IMR-90 (cell line): Measurements from ENCODE around the gene OR51S1. TPM values are rescaled to one million over a fixed set of nuclear protein-coding genes. Genes with fewer than 3 reads are reported as not detected.

Source experiments
- ATAC-seq: fragments of 200-7000 bp; cut with Tn5 transposase; 2 replicates; pipeline ENCODE4 v1.9.1; 2020; ENCODE audit warnings: low read depth, mild to moderate bottlenecking, moderate library complexity
- BruUV-seq: library from RNA; stranded (reverse); fragments of 400-500 nt; replicated peaks from 2 replicates; lab custom pipeline; 2021; lab: Mats Ljungman, UMichigan
- CTCF ChIA-PET: fragments of 300-600 bp; formaldehyde crosslinking; extraction: SDS; loops from one replicate; lab custom pipeline; 2021; ENCODE audit warnings: antibody characterized with exemption; lab: Yijun Ruan, JAX
- POLR2A ChIA-PET: fragments of 300-600 bp; sonication (Branson Sonifier 250); formaldehyde crosslinking; loops from one replicate; lab custom pipeline; 2022; ENCODE audit warnings: antibody characterized with exemption; ENCODE audit not compliant: unreplicated experiment; lab: Charles Lee
- DNase-seq: peaks from one replicate; pipeline ENCODE4 v3.0.0; 2013
- H2AFZ ChIP-seq: replicated peaks from 2 replicates; pipeline ENCODE3; 2013; ENCODE audit warnings: low read length, mild to moderate bottlenecking; ENCODE audit not compliant: poor library complexity
- H2AK5ac ChIP-seq: 2 replicates; pipeline ENCODE4 v1.6.1; 2013; ENCODE audit warnings: low read depth, low read length, inconsistent platforms
- H2AK9ac ChIP-seq: replicated peaks from 2 replicates; pipeline ENCODE3; 2013; ENCODE audit warnings: mild to moderate bottlenecking, low read depth, low read length, moderate library complexity; ENCODE audit not compliant: poor library complexity
- H2BK120ac ChIP-seq: 2 replicates; pipeline ENCODE4 v1.6.1; 2013; ENCODE audit warnings: low read depth, low read length, inconsistent platforms
- H2BK15ac ChIP-seq: 3 replicates; pipeline ENCODE4 v1.6.1; 2013; ENCODE audit warnings: low read depth, low read length, inconsistent platforms
- H2BK20ac ChIP-seq: 2 replicates; pipeline ENCODE4 v1.6.1; 2013; ENCODE audit warnings: low read depth, mild to moderate bottlenecking, inconsistent platforms, low read length, moderate library complexity
- H2BK5ac ChIP-seq: 2 replicates; pipeline ENCODE4 v1.6.1; 2013; ENCODE audit warnings: mild to moderate bottlenecking, low read depth, low read length, inconsistent platforms; ENCODE audit not compliant: poor library complexity, severe bottlenecking
- H3K14ac ChIP-seq: replicated peaks from 2 replicates; pipeline ENCODE4 v1.6.1; 2013; ENCODE audit warnings: low read depth, low read length, inconsistent platforms
- H3K18ac ChIP-seq: 2 replicates; pipeline ENCODE4 v1.6.1; 2013; ENCODE audit warnings: low read depth, low read length, control low read depth
- H3K23ac ChIP-seq: 2 replicates; pipeline ENCODE4 v1.6.1; 2013; ENCODE audit warnings: low read depth, low read length, inconsistent platforms
- H3K27ac ChIP-seq: 2 replicates; pipeline ENCODE4 v1.5.1; 2013; ENCODE audit warnings: mild to moderate bottlenecking, control low read depth, low read length; ENCODE audit not compliant: insufficient read depth
- H3K27me3 ChIP-seq: 2 replicates; pipeline ENCODE4 v1.6.1; 2013; ENCODE audit warnings: low read length; ENCODE audit not compliant: control insufficient read depth, insufficient read depth
- H3K36me3 ChIP-seq: 2 replicates; pipeline ENCODE4 v1.6.1; 2013; ENCODE audit warnings: low read length, mixed read lengths; ENCODE audit not compliant: control insufficient read depth, insufficient read depth
- H3K4ac ChIP-seq: 2 replicates; pipeline ENCODE4 v1.6.1; 2013; ENCODE audit warnings: low read depth, low read length, inconsistent platforms
- H3K4me1 ChIP-seq: 2 replicates; pipeline ENCODE4 v1.6.1; 2013; ENCODE audit warnings: low read length, mixed read lengths; ENCODE audit not compliant: control insufficient read depth, insufficient read depth
- H3K4me2 ChIP-seq: 2 replicates; pipeline ENCODE4 v1.6.1; 2013; ENCODE audit warnings: low read depth, mild to moderate bottlenecking, control low read depth, low read length, moderate library complexity
- H3K4me3 ChIP-seq: 2 replicates; pipeline ENCODE4 v1.5.1; 2013; ENCODE audit warnings: low read depth, mild to moderate bottlenecking, control low read depth, low read length, moderate library complexity; ENCODE audit not compliant: insufficient read depth
- H3K56ac ChIP-seq: 2 replicates; pipeline ENCODE4 v1.6.1; 2013; ENCODE audit warnings: low read length, inconsistent platforms; ENCODE audit not compliant: insufficient read depth; ENCODE audit errors: extremely low read depth
- H3K79me1 ChIP-seq, 2 experiments: 2 replicates each; pipeline ENCODE4 v1.6.1; 2013; ENCODE audit warnings: low read length in 2 of 2, inconsistent platforms in 1 of 2, low read depth in 1 of 2
- H3K9ac ChIP-seq: 2 replicates; pipeline ENCODE4 v1.6.1; 2013; ENCODE audit warnings: low read depth, low read length, control low read depth
- H3K9me1 ChIP-seq: 2 replicates; pipeline ENCODE4 v1.6.1; 2013; ENCODE audit warnings: low read length, inconsistent platforms; ENCODE audit not compliant: insufficient read depth
- H3K9me3 ChIP-seq: 2 replicates; pipeline ENCODE4 v1.6.1; 2013; ENCODE audit warnings: low read length; ENCODE audit not compliant: control insufficient read depth, insufficient read depth
- H4K20me1 ChIP-seq: 2 replicates; pipeline ENCODE4 v1.6.1; 2013; ENCODE audit warnings: low read length, inconsistent platforms; ENCODE audit not compliant: insufficient read depth
- H4K5ac ChIP-seq: 2 replicates; pipeline ENCODE4 v1.6.1; 2013; ENCODE audit warnings: mild to moderate bottlenecking, low read depth, low read length, control low read depth
- H4K8ac ChIP-seq, 2 experiments: 2 replicates each; pipeline ENCODE4 v1.6.1; 2013; ENCODE audit warnings: low read depth in 2 of 2, low read length in 2 of 2, control low read depth in 1 of 2, inconsistent platforms in 1 of 2
- H4K91ac ChIP-seq: 2 replicates; pipeline ENCODE4 v1.6.1; 2013; ENCODE audit warnings: low read depth, low read length, inconsistent platforms; ENCODE audit not compliant: insufficient read depth
- CHD1 ChIP-seq: IDR thresholded peaks from 2 replicates; pipeline ENCODE4 v1.6.1; 2012; ENCODE audit warnings: low read depth, low read length, improper control_type of control experiment
- CTCF ChIP-seq: conservative IDR thresholded peaks from 2 replicates; pipeline ENCODE4 v1.5.1; 2012; ENCODE audit warnings: mild to moderate bottlenecking, low read depth, low read length, improper control_type of control experiment
- FOS ChIP-seq: fragments of 150-350 bp; IDR thresholded peaks from 2 replicates; pipeline ENCODE4 v1.6.1; 2016; ENCODE audit warnings: low read depth, low read length
- NFE2L2 ChIP-seq: fragments of 150-350 bp; IDR thresholded peaks from 2 replicates; pipeline ENCODE4 v1.6.1; 2016; ENCODE audit warnings: low read depth, mild to moderate bottlenecking, low read length
- RAD21 ChIP-seq: IDR thresholded peaks from 2 replicates; pipeline ENCODE4 v1.6.1; 2012; ENCODE audit warnings: low read length, improper control_type of control experiment
- RFX5 ChIP-seq: IDR thresholded peaks from 2 replicates; pipeline ENCODE4 v1.8.0; 2012; ENCODE audit warnings: low read depth, mild to moderate bottlenecking, low read length, moderate library complexity
- SMC3 ChIP-seq: fragments of 150-350 bp; IDR thresholded peaks from 2 replicates; pipeline ENCODE4 v1.6.1; 2016; ENCODE audit warnings: low read depth, mild to moderate bottlenecking, antibody characterized with exemption, low read length, moderate library complexity
- USF2 ChIP-seq: fragments of 150-350 bp; IDR thresholded peaks from 2 replicates; pipeline ENCODE4 v1.6.1; 2017; ENCODE audit warnings: mild to moderate bottlenecking, antibody characterized with exemption, low read length, low read depth
- WGBS, 2 experiments: methylation state at CpG; one replicate each; pipeline versions ENCODE4 v1.1.5 to v1.1.7; 2013; ENCODE audit warnings: missing lambda C conversion rate in 2 of 2; ENCODE audit not compliant: insufficient read length in 1 of 2; ENCODE audit errors: extremely low coverage in 2 of 2; 5-methylcytosine and 5-hydroxymethylcytosine counted together
- dilution Hi-C: fragments of 300-500 bp; cut with HindIII; formaldehyde crosslinking; loops from one replicate; pipeline ENCODE4 v1.14.3; 2018; ENCODE audit warnings: low sequenced_read_pairs; ENCODE audit not compliant: unreplicated experiment
- in situ Hi-C: fragments of 300-500 bp; cut with MboI; formaldehyde crosslinking; loops from 3 replicates; pipeline ENCODE4 v1.14.3; 2019; ENCODE audit warnings: low sequenced_read_pairs, inconsistent platforms, mixed read lengths
- intact Hi-C: fragments of 100-400 bp; cut with micrococcal nuclease; formaldehyde crosslinking; loops from 2 replicates; pipeline ENCODE4 v1.10.0; 2022
- polyA plus RNA-seq, 3 experiments: library from polyadenylated mRNA; depleted of rRNA; stranded (reverse); fragments of >200 nt; gene quantifications; 2 replicates each; pipeline ENCODE4 v1.2.3, GENCODE V29; 2012; ENCODE audit warnings: low replicate concordance in 1 of 3
- total RNA-seq: library from RNA; depleted of rRNA; stranded (reverse); fragments of >200 nt; gene quantifications from 2 replicates; pipeline ENCODE4 v1.2.3, GENCODE V29; 2012
- TF ChIP-seq, protein P1 (sequence below): fragments of 150-350 bp; IDR thresholded peaks from 2 replicates; pipeline ENCODE4 v1.6.1; 2016; ENCODE audit warnings: low read depth, mild to moderate bottlenecking, low read length, moderate library complexity, borderline replicate concordance

Gene OR51S1
- total and polyA plus RNA-seq, 2 of the 4 experiments (the other 2 are of a cell fraction) = not detected

DNA sequence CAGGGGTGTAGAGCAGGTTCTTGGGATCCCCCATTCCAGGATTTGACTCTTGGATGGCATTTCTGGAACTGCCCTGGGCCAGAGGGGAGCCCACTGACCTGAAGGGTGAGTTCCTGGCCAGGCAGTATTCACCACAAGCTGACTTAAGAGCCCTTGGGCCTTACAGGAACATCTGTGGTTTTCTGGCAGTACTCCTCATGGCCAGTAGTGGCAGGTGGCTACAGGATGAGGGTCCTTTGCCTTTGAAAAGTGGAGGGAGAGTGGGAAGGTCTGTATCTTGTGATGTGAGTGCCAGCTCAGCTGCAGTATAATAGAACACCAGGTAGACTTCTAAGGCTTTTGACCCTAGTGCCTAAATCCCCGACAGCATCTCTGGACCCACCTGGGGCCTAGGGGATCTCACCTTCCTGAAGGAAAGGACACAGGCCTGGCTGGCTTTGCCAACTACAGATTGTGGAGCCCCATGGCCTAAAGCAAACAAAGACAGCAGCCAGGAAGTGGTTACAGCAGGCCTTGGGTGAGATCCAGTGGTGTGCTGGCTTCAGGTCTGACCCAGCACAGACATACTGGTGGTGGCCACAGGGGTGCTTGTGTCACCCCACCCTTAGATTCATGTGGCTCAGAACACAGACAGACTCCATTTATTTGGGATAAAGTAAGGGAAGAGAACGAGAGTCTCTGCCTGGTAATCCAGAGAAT, 9.0 kb downstream of the OR51S1 start:
- WGBS, 2 experiments = no CpG with 5 or more reads among the region's 2 CpGs
- in situ Hi-C loops (no loop called here), dilution Hi-C loops (no loop called here), intact Hi-C loops (no loop called here)
- no peaks in the 10 kb centered on the region for H3K36me3 ChIP-seq
- CTCF ChIA-PET = no interaction called here
- H3K9ac ChIP-seq = no peak overlapping the region
- no peak overlapping the region for H3K23ac ChIP-seq
- H3K79me1 ChIP-seq = no peaks in the 10 kb centered on the region
- TF ChIP-seq NFE2L2 (no peak), SMC3 (no peak), CHD1 (no peak), RFX5 (no peak), FOS (no peak), CTCF (no peak), USF2 (no peak), RAD21 (no peak)
- TF ChIP-seq, protein P1, sequence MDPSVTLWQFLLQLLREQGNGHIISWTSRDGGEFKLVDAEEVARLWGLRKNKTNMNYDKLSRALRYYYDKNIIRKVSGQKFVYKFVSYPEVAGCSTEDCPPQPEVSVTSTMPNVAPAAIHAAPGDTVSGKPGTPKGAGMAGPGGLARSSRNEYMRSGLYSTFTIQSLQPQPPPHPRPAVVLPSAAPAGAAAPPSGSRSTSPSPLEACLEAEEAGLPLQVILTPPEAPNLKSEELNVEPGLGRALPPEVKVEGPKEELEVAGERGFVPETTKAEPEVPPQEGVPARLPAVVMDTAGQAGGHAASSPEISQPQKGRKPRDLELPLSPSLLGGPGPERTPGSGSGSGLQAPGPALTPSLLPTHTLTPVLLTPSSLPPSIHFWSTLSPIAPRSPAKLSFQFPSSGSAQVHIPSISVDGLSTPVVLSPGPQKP = no peak
- H4K20me1 ChIP-seq = no peaks in the 10 kb centered on the region
- no peak overlapping the region for H3K56ac ChIP-seq
- H4K91ac ChIP-seq = no peak overlapping the region
- no TSS peak for BruUV-seq
- no peak for ATAC-seq
- no peak for DNase-seq
- H3K4me1 ChIP-seq = 0 out of 2 replicates have a peak, but pooled peaks cover 3% of the 10 kb centered on the region
- no peak overlapping the region for H2BK15ac ChIP-seq
- H3K4me3 ChIP-seq = no peak overlapping the region
- no peaks in the 10 kb centered on the region for H3K9me3 ChIP-seq
- H2BK120ac ChIP-seq = 0 out of 2 replicates have a peak overlapping the region, but pooled peaks have one; percentile 8
- H3K4me2 ChIP-seq = no peak overlapping the region
- no peak overlapping the region for H4K5ac ChIP-seq
- H4K8ac ChIP-seq = no peak overlapping the region
- peak overlapping the region; percentile 43 for H2AFZ ChIP-seq
- no peak overlapping the region for H3K18ac ChIP-seq
- POLR2A ChIA-PET = no interaction called here
- H3K4ac ChIP-seq = no peak overlapping the region
- no peak overlapping the region for H3K27ac ChIP-seq
- no peak overlapping the region for H2BK5ac ChIP-seq
- H2AK5ac ChIP-seq = no peak overlapping the region
- no peak overlapping the region for H2AK9ac ChIP-seq
- no peak overlapping the region for H3K14ac ChIP-seq
- H2BK20ac ChIP-seq = no peak overlapping the region
- H3K27me3 ChIP-seq = no peaks in the 10 kb centered on the region; the same call in 1 of the 2 replicates
- H3K9me1 ChIP-seq = 0 out of 2 replicates have a peak, but pooled peaks cover 3% of the 10 kb centered on the region
